Right ventricle myocardium inferior (tissue), 1 donor: ENCODE results near the gene GLS. TPM values are rescaled to one million over a fixed set of nuclear protein-coding genes. Genes with fewer than 3 reads are reported as not detected.
"Not testable (repeated sequence)": the region's sequence is repeated elsewhere in the genome, so short reads cannot be mapped to it uniquely, and the experiment has no call there.

Experiments
- ATAC-seq: fragments of 200-7000 bp; cut with Tn5 transposase; one replicate; pipeline ENCODE4 v1.9.1; 2020; ENCODE audit warnings: mild to moderate bottlenecking, moderate library complexity
- DNase-seq: peaks from one replicate; pipeline ENCODE4 v3.0.0; 2021; ENCODE audit errors: missing footprints
- intact Hi-C: fragments of 100-400 bp; cut with DNase I; formaldehyde crosslinking; loops from one replicate; pipeline ENCODE4 v1.11.0; 2022
- total RNA-seq: library from RNA; stranded (reverse); fragmentation: NEBNext Ultra II Directional; extraction: Animal tissue kit (Norgen Biotek cat#: 25700); gene quantifications from one replicate; pipeline ENCODE4 v1.2.1, GENCODE V29; 2021
- donor health status: DM: no; HTN: yes; CAD: no; lungs with severe emphysema.

Gene GLS
- total RNA-seq, 1 donor from 2014 or later = 44.8 TPM

DNA sequence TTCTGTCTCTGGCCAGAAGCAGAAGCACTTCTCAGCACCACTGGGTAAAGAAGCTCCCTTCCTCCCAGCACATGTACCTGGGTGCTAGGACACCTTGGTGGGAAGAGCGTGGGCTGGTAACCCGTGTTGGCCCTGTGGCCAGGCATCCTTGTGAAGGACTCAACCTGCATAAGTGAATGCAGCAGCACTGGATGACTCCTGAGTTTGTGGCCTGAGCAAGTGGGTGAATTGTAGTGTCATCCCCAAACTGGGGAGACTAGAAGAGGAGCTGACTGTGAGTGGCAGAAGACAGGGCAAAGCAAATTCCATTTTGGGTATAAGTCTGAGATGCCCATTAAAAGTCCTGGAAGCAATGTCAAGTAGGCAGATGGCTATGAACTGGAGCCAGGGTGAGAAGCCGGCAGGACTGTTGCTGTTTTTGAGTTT is 70.0 kb downstream of the GLS start:
- intact Hi-C loops = no loop called here
- no peak for DNase-seq
- no peak for ATAC-seq

DNA sequence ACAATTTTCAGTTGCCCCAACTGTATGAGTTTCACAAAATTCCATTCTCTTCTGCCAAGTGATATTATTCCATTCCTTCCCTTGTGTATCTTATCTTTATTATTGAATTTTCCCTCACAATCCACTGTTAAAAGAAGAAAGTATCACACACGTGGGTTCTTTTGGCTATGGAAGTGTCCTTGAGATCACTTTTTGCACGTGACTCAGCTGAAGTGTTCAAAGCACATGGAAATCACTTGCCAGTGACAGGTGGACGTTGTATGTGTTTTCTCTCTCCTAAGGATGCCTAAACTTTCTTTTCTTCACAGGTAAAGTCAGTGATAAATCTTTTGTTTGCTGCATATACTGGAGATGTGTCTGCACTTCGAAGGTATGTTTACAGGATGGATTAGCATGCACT is 72.6 kb downstream of the GLS start:
- intact Hi-C loops = no loop called here
- ATAC-seq (no peak), DNase-seq (no peak)

DNA sequence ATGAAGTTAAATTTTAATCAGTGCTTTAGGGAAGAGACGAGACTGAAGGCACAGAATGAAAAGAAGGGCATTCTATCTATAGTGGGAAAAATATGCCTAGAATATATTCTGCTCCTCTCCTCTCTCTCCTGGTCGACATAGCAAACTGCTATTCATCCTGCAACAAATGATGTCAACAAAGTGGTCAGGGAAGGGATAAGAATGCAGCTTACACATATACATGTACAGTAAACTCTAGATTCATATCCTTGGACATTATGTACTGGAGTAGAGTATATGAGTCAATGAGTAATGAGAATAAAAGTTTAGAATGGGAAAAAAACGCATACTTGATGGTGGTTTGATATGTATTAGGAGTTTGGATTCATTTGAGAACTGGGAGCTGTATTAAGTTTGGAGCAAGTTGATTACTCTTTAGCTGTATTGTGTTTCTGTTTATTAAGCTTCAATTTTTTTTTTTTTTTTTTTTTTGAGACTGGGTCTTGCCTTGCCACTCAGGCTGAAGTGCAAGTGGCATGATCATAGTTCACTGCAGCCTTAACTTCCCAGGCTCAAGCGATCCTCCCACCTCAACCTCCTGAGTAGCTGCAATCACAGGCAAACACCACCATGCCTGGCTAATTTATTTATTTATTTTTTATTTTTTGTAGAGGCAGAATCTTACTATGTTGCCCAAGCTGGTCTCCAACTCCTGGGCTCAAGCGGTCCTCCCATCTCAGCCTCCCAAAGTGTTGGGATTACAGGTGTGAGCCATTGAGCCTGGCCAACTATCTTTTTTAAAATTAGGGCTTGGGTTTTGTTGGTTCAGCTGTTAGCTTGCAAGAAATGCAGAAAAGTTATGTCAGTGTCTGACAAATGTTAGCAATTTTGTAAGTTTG is 79.5 kb downstream of the GLS start:
- no peak for ATAC-seq
- DNase-seq = no peak
- intact Hi-C loops = no loop called here

DNA sequence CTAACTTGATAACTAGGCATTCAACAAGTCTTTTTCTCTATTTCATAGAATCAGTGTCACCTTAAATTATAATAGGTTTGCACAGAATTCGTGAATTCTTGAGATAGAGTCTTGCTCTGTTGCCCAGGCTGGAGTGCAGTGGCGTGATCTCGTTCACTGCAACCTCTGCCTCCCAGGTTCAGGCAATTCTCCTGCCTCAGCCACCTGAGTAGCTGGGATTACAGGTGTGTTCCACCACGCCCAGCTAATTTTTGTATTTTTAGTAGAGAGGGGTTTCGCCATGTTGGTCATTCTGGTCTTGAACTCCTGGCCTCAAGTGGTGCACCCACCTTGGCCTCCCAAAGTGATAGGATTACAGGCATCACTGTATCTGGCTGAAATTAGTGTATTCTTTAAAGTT is 80.5 kb downstream of the GLS start:
- ATAC-seq, intact Hi-C loops: not testable (repeated sequence)

DNA sequence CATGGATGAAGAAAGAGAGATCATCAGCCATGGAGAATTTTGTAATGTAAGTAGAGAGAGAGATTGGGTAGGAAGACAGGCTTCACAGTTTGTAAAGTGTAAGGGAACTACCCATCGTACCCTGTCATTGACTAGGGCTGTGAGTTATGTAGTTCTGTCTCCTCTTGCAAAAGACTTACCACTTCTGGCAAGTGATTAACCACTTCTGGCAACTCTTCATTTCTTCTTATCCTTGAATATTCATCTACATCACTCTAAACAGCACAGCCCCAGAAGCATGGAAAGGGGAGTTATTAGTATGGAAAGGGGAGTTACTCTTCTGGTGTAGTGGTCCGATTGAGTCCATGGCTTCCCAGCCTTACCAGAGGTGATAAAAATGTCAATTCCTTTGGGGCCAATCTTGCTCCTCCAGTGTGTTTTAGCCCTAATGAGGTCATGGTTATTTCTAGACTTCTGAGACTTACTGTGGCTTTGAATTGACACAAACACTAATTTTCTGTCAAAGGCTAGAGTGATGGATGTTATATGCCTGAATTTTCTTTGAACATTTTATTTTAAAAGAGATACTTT is 81.4 kb downstream of the GLS start:
- peak; percentile 42 for ATAC-seq
- intact Hi-C loops = no loop called here

More for the DNA sequence above, 80.5 kb downstream of the GLS start:
- DNase-seq = not testable (repeated sequence)

DNA sequence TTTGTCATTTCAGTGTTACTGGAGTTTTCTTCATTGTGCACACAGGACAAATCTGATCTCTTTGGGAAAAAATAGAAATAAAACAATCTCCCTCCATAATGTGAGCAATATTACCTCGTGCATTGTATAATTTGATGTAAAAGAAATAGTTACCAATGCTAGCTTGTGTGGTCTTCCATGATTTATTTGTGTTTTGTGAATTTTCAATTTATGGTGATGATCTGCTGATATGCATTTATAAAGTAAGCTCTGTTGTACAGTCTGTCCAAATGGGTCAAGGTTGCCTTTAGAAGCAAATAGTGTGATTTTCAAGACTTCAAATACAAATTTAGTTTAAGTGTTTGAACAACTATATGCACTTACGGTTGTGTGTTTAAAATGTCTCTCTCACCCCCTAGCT is 82.5 kb downstream of the GLS start:
- DNase-seq = no peak
- ATAC-seq = no peak
- intact Hi-C loops = no loop called here

More for the DNA sequence above, 81.4 kb downstream of the GLS start:
- DNase-seq = no peak

DNA sequence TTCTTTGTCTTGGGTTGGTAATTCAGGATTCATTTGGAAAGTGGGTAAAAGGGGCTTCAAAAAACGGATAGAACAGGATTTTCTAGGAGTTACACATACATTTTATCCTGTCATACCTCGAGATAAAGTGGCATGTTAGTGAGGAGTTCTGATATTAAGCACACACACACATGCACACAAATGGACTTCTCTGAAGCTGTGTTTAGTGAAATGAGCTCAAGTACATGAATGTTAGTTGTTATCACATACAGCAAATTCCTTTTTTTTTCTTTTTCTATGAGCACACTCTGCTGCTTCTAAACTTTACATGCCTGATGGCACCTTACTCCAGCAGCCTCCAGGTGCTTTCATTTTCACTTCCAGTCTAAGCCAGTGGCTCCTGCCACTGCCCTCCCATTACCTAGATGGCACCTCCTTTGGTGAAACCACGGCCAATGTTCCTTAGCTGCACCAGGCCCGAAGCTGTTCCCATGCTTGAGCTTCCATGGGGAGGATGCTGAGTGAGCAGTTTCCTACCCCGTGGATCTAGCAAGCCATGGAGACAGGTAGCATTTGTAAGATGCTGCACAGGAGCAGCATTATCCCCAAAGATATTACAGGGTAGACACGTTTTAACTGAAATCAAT is 83.7 kb downstream of the GLS start:
- intact Hi-C loops = no loop called here
- no peak for ATAC-seq
- no peak for DNase-seq

DNA sequence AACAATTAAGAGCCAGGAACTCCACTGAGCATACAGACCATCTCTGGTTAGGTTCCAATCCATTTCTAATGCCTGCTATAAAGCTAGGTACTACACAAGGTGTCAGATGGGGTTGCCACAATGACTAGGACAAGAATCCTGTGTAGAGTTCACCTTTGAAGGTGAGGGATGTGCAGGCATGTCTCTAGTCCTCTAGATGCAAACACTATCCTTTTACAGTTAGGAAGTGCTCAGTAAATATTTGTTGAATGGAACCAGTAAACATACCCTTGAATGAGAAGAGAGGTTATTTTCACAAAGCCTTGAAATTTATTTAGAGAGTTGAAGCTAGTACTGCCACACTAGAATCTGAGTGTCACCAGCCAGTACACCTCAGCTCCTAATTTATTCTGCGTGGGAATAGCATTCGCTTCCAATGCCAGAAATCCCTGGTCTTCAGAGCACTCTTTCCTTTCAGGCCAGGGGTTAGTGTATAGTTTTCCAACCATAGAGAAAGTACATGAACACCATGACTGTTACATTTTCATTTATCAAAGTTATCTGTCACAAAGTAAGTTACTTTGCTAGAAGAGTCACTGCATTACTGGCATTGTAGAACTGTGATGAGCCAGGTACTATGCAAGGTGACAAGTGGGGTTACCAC is 85.1 kb downstream of the GLS start:
- intact Hi-C loops = no loop called here
- ATAC-seq = no peak
- no peak for DNase-seq

DNA sequence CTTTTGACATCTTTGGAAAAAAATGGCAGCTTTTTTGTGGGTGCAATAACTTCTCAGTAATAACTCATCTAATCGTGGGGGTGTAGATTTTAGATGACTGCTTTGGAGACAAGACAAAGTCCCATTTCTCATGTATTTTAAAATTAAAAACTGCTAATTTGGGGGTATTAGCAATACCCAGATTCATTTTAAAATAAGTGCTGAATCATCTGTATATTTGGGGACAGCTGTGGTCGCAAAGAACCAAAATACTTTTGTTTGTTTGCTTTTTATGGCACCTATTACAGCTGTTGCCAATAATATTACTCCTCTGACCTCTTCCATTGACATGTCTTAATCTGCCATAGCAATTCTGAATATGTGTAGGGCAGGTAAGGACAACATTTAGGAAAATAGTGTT is 87.9 kb downstream of the GLS start:
- intact Hi-C loops = no loop called here
- ATAC-seq = no peak
- no peak for DNase-seq

DNA sequence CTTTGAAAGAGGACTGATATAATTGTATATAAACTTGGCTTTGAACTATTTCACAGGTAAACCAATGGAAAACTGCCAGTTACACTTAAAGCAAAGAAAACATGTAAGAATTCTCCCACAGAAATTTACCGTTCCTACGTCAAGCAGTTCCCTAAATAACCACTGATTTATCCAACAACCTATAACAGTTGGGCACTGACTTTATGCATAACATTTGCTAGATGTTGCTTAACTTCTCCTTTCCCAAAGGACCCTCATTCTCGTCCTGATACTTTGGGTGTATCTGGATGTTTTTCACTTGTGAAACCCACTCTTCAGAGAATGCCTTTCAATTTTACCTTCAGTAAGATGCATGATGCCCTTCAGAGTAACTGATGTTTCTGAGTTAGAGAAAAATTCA is 89.5 kb downstream of the GLS start:
- DNase-seq (no peak), ATAC-seq (no peak)
- intact Hi-C loops = no loop called here

DNA sequence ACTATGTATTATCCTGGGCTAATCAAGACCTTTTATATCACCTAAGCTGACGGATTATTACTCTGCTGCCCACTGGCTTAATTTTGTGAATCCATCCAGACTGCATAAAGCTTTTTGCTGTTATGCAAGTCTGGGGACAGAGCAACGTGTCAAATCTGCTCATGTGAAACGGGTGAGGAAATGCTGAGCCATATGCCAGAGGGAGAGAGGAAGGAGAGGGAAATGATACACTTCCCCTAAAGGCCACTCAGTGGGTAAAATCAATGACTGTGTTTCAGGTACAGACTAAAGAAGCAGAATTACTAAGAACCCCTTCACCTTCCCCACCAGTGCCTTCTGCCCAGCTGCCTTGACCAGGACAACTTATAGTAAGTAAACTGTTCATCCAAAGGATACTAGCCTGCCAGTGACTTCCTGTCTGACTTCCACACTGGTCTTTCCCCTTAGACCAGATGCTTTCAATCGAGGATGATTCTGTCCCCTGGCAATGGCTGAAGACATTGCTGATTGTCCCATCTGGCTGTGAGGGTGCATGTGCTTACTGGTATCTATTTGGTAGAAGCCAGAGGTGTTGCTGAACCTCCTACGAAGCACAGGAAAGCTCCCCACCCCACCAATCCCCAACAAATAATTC is 90.4 kb downstream of the GLS start:
- no peak for DNase-seq
- intact Hi-C loops = no loop called here
- no peak for ATAC-seq

DNA sequence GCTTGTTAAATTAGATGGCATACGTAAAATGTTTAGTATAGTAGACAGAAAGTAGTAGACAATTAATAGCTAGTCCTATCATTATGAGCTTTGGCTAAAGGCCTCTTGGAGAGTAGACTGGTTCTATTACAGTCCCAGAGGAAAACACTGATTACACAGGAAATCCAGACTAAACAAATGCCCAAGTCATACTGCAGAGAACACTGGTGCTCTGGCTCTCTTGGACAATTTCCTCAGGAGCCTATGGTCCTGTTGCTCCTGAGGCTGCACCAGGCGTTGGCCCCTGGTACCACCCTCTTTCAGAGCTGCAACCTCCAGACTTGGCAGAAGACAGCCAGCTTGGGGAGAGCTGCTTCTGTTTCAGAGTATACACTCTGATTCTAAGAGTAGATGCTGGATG is 91.6 kb downstream of the GLS start:
- intact Hi-C loops = no loop called here
- ATAC-seq = no peak
- no peak for DNase-seq

DNA sequence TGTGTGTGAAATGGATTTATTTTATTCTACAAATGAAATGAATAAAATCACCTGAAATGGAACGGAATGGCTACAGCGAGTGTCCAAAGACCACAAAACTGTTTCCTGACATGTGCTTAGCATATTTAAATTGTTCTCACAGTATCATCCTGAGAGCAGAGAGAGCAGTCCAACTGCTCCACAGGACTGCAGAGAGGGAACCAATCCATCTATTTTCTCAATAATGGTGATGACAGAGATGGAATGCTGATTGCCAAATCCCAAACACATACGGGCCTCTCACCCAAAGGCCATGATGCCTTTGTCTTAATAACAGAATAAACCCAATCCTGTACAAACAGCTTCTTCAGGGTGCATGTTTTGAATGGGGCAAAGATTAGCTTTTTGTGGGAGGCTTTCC is 92.2 kb downstream of the GLS start:
- DNase-seq (no peak), ATAC-seq (no peak)
- intact Hi-C loops = no loop called here

DNA sequence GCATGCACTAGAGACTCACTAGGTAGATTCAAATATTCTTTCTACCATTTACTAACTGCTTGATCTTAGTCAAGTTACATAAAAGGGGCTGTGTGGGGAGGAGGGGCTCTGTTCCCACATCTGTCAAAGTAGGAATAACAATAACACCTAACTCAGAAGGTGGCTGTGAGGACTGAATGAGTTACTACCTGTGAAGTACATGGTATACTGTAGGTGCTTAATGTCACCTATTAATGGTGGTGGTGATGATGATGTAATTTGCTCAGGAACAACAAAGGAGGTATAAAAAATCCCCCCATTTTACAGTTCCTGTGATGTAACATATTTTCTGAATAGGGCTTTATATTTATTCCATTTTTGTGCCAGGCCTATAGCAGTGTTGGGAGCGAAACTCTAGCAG is 92.6 kb downstream of the GLS start:
- intact Hi-C loops = no loop called here
- DNase-seq = no peak
- no peak for ATAC-seq

DNA sequence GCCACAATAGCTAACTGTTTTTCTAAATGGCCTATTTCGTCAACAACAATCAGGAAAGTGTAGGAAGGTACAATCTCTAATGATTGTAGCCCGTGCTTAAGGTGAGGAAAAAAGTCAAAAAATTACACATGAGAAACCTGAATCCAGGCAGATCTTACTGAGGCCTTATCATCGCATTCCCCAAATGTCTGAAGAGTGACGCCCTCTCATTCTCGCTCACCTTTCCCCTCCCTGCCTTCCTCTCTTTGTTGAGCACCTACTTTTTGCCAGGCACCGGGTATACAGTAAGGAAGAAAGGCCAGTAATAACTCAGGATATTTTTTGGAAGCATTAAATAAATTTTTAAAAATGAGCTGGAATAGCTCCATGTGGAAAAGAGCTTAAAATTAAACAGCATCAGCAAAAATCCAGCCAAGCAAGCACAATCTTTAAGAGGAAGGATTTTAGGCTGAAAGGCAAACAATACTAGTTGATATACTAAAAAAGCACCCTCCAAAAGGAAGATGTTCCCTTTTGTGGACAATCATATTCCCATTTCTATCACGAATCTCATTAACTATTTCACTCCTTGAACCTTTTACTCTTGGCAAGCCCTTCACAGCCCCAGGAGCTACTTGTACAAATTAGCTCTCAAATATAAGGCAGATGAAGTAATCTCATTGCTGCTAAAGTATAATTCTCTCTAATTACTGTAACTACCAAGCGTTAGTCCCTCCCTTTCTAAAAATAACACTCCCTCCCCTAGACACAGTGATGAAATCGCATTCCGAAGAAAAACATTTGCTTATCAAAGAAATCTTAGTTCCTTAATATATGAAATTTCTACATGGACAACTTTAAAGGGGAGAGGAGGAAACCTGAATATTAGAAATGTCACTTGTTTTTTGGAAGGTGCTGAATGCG is 93.4 kb downstream of the GLS start:
- DNase-seq (no peak), ATAC-seq (no peak)
- intact Hi-C loops = no loop called here

DNA sequence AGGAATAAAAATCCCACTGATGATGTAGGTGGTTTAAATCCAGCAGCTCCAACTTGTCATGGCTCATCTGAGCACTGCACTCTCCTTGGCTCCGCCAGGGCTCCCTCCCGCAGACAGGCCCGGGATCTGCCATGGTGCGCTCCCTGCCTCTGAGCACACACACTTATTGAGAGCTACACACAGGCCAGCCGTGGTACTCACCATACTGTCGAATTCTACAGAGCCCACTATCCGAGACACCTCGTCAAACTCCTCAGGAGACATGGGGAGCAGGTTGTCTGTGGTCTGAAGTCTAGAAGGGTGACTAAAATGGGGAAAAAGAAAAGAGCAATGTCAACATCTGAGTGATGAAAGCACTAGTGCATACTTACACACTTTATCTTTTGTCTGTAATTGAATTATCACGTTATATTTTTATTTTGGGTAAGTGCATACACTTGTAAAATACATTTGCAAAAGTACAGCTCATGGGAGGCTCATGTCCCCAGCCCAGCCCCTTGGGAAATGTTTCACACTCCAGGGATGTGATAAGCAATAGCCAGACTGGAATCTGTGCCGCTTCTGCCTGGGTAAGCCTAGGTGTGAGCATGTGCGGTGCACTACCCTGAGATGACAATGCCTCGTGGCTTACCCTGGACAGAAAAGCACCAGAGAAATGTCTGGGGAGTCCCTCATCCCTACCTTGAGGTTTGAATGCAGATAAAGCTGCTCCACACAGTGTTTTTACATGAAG is 94.2 kb downstream of the GLS start:
- DNase-seq (peak; percentile 70), ATAC-seq (peak; percentile 84)
- intact Hi-C loops = no loop called here

DNA sequence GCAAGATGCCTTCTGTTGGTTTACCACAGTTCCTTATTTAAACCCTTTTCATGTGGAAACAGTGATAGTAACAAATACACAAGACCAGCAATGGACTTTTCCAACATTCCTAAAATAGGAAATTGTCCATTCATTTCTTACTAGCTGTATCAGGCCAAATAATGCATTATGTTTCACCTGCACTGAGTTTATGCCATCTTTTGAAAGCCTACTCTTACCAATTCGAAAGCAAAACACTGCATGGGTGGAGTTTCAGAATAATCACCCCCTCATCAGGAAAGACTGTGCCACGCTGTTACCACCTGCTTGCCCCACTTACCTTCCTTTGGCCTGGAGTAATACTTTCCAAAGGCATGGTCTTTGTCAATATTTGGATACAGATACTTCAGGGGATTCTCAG is 95.9 kb downstream of the GLS start:
- ATAC-seq = no peak
- DNase-seq = no peak
- intact Hi-C loops = no loop called here

DNA sequence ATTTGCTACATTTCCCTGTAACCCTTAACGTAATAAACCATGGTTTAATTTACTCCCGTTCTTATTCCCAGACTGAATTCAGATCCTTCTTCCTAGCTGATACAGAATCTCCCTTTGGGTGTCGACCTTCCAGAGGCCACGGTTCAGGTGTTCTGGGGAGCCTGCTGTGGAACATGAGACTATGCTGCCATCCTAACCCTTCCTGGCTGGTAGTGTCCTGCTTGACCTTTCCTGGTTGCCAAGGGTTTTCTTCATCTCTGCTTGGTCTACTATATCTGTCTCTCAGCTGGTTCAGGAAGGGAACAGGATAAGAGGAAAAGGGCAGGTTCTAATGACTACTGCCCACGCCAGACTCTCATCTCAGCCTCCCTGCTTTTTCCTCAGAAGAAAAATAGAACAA is 96.9 kb downstream of the GLS start:
- intact Hi-C loops = no loop called here
- ATAC-seq = no peak

More for the DNA sequence above, 96.9 kb downstream of the GLS start:
- no peak for DNase-seq
